HG02943 (cell line): ENCODE results near the gene TTYH2.

Source experiments
- ATAC-seq: cut with Tn5 transposase; IDR thresholded peaks from one replicate; pipeline ENCODE4 v1.9.1; 2021; ENCODE audit warnings: mild to moderate bottlenecking, low read depth, moderate library complexity; ENCODE audit not compliant: unreplicated experiment

TTYH2 gene

GRCh38 chr17:74231928-74232907 is 18.8 kb downstream of the TTYH2 start:
- ATAC-seq = no peak

DNA sequence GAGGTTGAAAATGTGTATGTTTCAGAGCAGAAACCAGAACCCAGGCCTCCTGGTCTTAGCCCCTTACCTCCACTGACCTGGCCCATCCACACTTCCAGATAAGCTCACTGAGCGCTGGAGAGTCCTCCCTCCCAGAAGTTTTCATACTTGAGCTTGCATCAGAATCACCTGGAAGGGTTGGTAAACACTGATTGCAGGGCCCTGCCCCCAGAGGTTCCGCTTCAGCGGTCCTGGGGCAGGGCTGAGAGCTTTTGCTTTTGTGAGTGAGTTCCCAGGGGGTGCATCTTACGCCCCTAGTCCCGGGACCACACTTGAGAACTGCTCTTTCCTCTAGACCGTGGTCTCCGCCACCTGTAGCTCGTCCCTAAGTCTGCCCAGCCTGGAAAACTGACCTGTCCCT is 20.6 kb downstream of the TTYH2 start:
- no peak for ATAC-seq

DNA sequence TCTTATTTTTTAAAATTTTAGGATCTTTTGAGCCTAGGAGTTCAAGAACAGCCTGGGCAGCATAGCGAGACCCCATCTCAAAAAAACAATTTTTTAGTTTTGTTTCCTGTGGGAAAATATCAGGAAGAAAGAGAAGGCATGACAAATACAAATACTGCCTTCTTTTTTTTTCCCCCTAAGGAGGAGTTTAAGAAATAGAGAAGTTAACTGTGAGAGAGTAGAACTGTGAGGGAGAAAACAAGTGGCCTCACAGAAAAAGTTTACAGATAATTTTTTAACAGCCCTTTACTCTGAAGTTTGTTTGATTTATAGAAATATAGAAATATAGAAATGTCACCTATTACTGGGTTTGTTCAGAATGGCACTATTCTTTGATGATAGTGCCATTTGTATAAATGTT is 21.1 kb downstream of the TTYH2 start:
- ATAC-seq = no peak

DNA sequence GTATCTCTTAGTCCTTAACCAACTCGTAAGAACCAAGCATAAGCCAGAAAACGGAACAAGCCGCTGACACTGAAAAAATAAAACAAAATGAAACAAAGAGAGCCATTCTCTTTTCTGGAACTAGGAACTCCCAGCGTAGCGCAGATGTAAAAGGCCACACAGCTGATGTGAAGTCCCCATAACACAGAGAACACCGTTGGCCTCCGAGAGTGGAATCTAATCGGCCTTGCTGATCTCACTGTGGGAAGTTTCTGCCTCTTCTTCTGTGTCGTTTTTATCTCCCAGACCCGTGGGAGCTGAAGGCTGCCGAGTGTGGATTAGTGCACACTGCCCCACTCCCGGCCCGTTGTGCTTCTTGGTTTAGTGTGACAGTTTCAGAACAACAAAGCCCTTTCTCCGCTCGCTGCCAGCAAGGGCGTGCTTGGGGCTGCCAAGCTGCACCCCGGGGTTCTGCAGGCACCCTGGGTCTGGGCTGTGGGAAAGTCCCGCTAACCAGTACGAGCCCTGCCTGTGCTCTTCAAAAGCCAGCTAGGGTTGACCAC is 21.7 kb downstream of the TTYH2 start:
- no peak for ATAC-seq

DNA sequence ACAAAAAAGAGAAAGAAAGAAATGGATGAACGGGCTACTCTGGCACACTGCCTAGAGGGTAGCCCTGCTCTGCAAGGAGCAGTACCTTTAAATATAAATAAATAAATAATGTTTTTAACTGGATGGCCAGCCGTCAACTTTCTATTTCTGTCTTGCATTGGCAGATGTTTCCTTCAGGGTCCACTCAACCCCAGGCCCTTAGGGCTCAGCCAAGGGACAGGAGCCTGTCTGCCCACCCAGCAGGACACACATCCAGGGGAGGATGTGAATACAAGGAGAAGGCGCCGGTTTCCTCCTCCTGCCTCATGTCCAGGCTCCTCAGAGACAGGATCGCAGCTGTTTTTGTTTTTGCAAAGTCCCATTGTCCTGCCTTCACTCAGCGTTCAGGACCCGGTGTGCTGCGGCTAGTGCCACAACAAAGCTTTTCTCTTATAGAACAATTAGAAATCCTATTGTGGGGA is 22.6 kb downstream of the TTYH2 start:
- no peak for ATAC-seq

DNA sequence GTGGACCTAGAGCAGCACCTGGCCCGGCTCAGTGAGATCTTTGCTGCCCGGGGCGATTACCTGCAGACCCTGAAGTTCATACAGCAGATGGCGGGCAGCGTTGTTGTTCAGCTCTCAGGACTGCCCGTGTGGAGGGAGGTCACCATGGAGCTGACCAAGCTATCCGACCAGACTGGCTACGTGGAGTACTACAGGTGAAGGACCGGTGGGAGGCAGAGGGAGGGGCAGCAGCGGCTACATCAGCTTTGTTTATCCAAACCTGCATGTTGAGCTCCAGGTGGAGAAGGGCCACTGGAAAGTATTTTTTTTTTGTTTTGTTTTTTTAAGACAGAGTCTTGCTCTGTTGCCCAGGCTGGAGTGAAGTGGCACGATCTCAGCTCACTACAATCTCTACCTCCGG is 23.9 kb downstream of the TTYH2 start:
- ATAC-seq = no peak

GRCh38 chr17:74239172-74239571 is 25.8 kb downstream of the TTYH2 start:
- no peak for ATAC-seq

GRCh38 chr17:74240618-74241205 is 27.3 kb downstream of the TTYH2 start:
- ATAC-seq = no peak

- no peak for ATAC-seq
Observed at GRCh38 chr17:74241431-74241830, 28.1 kb downstream of the TTYH2 start.

GRCh38 chr17:74241847-74242246 is 28.5 kb downstream of the TTYH2 start:
- no peak for ATAC-seq

DNA sequence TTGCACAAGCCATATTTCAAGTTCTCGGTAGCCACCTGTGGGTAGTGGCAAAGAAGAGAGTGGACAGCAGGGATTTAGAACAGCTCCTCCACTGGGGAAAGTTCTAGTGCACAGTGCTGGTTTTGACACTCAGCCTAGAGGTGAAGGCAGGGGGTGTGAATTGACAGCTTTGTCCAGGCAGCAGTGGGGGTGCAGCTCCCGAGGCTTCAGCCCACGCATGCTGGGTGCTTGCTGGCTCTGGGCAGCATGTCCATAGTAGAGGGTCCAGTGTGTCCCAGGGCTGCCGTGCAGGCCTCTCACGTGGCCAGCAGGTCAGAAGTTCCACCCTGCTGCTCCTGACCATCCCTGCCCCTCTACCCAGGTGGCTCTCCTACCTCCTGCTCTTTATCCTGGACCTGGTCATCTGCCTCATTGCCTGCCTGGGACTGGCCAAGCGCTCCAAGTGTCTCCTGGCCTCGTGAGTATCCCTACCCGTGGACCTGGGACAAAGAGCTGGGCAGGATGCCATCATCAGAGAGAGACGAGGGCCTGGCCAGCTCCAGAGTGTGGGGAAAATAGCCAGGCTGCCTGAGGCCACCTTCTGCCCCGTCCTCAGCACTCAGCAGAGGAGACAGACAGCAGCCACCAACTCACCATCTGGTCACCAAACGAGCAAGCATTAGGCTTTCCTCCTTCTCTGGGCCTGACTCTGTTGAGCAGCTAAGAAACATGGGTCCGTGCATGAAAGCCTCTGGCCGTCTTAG is 29.8 kb downstream of the TTYH2 start:
- ATAC-seq = no peak

GRCh38 chr17:74244128-74244527 is 30.8 kb downstream of the TTYH2 start:
- ATAC-seq = no peak

DNA sequence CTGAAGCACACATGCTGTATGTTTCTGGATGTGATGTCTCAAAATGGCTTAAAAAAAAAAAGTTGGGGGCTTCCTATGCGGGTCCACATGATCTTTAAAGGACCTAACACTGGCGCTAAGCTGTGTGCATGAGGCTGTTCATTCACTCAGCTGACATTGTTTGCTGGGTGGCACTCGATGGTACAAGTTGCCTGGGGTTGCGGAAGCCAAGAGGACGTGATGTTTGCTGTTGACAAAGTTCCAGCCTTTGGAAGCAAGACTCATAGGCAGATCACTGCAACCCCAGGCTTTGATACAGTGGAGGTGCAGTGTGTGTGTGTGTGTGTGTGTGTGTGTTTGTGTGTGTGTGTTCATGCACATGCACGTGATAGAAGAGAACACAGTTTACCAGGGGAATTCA is 31.2 kb downstream of the TTYH2 start:
- ATAC-seq = no peak

DNA sequence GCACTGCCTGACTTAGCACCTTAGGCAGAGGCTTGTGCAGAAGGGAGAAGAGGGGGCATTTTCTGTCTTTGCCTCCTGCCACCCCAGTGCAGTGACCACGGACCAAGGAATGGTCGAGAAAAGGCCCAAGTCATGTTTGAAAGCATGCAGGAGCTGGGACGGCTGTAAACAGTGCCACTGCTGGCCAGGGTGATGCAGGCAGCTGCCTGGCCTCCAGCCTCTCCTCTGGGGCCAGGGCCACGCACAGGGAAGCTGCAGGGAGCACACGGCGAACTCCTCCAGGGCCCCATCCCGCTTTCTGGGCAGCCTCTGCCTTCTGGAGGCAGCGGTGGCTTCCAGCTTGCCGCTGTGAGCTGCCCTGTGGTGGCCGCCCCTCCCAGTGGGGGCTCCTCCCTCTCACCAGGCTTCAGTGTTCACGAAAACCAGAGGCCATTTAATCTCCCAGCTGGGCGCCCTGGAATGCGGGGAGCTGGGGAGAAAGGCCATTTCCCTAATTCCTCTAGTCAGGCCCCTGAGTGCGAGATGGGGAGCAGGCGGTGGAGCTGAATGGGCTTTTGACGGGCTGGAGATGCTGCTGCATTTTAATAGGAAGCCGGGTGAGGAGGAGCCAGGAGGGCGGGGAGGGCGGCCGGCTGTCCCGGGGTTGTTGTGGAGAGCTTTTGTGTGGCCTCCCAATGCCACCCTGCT is 31.9 kb downstream of the TTYH2 start:
- ATAC-seq = no peak

DNA sequence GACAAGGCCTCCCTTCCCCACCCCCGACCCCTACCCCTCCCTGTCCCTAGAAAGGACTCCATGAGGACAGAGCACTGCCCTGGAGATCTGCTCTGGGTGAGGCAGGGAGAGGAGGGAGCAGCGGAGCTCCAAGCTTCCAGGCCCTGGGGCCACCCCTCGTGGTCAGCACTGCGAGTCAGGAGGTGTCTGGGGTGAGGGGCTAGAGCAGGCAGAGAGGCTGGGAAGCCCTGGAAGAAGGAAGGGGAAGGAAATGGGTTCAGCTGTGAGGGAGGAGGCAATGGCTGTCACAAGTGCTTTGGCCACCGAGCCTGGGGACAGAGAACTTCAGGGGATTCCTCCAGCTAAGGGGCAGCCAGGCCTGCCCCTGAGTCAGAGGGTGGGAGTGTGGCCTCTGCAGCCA is 32.5 kb downstream of the TTYH2 start:
- ATAC-seq = no peak

DNA sequence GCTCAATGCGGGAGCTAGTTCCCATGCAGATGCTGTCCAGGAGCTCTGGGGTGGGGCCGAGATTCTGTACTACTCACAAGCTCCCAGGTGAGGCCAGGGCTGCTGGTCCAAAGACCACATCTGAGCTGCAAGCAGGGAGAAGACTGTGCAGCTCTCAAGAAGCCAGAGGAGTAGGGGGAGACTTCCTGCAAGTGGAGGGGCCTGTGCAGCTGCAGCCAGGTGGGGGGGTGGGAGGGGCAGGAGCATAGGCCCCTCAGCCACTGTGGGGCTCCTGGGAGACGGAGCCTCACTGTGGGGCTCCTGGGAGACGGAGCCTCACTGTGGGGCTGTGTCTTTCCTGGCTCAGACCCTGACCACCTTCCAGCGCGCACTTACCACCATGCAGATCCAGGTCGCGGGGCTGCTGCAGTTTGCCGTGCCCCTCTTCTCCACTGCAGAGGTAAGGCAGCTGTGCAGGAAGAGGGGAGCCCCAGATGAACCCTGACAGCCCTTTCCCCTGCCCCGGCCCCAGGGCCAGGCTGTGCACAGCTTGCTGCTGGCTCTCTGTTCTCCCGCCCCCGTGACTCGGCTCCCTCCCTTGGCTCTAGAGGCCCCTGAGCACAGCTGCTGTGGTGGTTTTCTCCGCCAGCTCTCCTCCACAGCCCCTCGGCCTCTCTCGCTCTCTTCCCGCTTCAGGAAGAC is 36.4 kb downstream of the TTYH2 start:
- no peak for ATAC-seq

- ATAC-seq = no peak
Observed at GRCh38 chr17:74250324-74250995, 37.1 kb downstream of the TTYH2 start.

- ATAC-seq = no peak
Observed at GRCh38 chr17:74251051-74251450, 37.7 kb downstream of the TTYH2 start.

DNA sequence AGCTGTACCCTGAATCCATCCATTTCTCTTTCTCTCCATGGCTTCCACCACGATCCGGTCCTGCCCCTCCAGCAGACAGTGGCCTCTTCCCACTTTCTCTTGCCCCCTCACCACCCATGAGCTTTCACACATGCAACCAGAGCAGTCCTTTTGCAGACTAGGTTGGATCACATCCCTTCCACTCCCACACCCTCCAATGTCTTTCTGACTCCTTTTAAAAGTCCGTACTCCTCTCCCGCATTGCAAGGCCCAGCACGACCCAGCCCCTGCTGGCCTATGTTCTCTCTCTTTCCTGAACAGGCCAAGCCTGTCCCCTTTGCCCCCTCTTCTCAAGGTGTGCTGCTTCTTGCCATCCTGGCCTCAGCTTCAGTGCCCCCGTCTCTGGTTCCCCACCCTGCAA is 38.2 kb downstream of the TTYH2 start:
- no peak for ATAC-seq
